ENCODE measurements around the gene NDUFS6.

The NDUFS6 gene

DNA sequence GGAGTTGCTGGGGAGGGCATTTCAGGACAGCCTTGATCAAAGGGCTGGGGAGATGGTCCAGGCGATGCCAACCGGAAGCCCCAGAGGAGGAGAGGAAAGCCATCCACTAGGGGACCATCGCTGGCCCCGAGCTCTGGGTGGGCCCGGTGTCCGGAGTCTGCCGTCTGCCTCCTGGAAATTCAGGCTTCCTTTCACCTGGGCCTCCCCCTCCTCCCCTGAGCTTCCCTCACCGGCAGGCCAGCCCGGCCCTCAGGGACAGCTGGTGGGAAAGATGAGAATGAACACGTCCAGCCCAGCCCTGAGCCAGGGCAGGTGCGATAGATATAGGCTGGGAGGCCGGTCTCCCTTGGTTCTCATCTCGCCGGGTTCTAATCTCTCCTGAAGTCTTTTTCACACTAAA is 64.3 kb downstream of the NDUFS6 start:
- Histone ChIP-seq H3K4me3 (ENCODE audit: low read length) (no peak overlapping the region), H3K27me3 (ENCODE audit: control insufficient read depth, insufficient read depth, low read length) (peaks cover 40% of the 10 kb centered on the region), H3K9ac (ENCODE audit: low read length) (no peak overlapping the region), H3K36me3 (ENCODE audit: control insufficient read depth, insufficient read depth, low read length) (no peaks in the 10 kb centered on the region), H3K4me1 (ENCODE audit: control insufficient read depth, insufficient read depth, low read length) (no peaks in the 10 kb centered on the region), H3K9me3 (ENCODE audit: control insufficient read depth, low read length) (no peaks in the 10 kb centered on the region)
